ENCODE data around the gene ACOX2.
A peak's percentile ranks its signal among the peaks of the same experiment; 100 is the strongest.

ACOX2 gene

DNA sequence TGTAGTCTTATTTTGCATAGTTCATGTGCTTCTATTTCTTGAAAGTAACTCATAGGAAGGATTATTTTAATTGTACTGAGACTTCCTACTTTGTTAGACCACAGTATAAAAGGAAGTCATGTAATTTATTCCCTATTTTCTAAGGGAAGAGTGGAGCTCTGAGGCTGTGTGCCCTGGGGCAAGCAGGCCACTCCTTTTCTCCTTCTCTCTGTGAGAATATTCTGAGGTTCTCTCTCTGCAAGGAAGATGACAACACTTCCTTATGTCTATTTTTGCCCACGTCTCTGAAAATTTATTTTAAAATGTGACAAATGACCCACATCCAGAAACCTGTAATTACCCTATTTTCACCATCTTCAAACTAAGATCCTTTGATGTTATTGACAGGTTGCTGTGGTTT, 34.1 kb downstream of the ACOX2 start:
- DNase-seq, result no peak

DNA sequence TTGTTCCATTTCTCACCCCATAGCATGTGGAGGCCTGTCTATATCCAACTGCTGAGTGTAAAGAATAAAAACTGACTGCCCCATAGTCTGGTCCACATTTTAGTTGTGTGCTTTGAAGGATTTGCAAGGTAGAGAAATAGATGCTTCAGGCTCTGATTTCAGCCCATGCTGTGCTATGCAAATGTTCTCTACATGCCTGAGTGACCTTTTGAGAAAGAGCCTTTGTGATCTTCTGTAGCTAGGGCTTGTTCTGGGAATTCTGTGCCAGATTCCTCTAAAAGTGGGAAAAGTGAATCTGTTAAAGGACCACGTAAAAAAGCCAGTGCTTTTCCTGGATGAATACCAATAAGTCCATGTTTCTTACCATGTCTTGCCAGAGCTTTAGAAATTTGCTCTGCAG, 39.9 kb downstream of the ACOX2 start:
- no peak for DNase-seq

DNA sequence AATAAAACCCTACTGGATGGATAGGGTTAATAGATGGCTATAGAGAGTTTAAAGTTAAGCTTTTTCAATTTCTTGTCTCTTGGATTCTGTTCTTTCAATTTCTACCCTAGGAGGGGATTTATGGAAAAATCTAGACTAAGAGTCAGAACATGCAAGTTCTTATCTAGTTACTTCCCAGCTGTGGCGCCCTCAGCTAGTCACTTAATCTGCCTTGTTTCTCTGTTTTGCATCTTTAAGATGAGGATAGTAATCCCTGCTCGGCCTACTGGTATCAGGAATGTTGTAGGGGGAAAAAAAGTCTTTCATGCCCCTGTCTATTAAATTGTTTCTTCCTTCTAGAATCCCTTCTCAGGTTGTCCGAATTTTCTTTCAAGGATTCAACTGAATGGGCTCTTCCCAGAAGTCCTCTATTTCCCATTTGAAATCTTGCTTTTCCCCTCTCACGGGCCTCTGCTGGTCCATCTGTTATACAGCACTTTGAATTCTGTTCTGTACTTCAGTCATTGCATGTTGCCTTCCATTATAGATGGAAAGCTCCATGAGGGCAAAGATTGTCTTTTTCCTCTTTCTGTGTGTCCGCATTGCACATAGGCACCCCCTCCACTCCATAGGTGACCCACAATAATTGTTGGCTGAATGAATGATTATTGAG, 40.7 kb downstream of the ACOX2 start:
- DNase-seq, result no peak

DNA sequence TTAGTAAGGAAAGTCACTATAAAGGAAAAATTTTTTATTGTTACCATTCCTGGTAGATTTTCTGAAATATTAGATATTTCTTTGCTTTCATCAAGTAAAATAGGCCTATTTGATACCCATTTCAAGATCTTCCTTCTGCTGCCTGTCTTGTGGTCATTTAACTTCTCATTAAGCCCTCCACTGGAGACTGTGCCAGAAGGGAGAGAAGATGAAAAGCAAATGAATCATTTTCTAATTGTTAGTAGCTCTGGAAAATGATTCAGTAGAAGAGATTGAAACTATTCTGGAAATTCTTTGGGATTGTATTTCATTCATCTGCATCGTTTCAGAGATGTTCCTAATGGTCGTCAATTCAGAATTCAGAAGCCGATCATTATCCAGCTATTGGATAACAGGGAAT, 41.9 kb downstream of the ACOX2 start:
- no peak for DNase-seq

DNA sequence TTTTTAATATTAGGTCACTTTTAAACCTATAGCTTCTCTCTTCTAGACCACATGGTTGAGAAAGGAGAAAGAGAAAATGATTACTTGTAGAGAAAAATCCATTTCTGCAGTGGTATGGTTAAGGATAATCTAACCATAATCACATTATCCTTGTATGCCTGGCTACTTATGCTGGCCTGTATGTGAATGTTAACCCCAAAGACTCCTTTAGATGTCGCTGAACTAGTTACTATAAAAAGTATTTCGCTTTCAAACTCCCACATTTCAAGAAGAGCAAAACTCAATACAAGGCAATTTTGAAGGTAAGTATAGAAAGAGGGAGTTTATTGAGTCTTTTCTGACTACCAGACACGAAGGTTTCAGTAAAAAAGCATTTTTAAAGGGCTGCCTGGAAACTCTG, 42.9 kb downstream of the ACOX2 start:
- DNase-seq, result no peak

DNA sequence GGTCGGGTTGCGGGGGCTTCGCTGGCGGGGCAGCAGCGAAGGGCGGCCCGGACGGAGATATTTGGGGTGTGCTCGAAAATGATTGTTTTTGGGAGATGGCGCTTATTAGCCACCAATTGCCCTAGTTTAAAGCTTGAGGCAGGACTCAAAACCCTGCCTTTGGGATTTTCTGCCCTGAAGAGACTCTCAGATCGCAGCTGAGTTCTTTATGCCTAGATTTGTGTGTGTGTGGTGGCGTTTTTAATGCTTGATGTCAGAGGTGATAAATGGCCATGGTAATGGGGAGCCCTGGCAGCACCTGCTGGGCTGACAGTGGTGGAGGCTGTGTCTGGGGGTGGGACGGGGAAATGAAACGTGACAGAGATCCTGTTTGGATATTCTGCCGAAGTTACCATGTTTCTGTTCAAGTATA, 44.5 kb downstream of the ACOX2 start:
- DNase-seq, result peak; percentile 27

DNA sequence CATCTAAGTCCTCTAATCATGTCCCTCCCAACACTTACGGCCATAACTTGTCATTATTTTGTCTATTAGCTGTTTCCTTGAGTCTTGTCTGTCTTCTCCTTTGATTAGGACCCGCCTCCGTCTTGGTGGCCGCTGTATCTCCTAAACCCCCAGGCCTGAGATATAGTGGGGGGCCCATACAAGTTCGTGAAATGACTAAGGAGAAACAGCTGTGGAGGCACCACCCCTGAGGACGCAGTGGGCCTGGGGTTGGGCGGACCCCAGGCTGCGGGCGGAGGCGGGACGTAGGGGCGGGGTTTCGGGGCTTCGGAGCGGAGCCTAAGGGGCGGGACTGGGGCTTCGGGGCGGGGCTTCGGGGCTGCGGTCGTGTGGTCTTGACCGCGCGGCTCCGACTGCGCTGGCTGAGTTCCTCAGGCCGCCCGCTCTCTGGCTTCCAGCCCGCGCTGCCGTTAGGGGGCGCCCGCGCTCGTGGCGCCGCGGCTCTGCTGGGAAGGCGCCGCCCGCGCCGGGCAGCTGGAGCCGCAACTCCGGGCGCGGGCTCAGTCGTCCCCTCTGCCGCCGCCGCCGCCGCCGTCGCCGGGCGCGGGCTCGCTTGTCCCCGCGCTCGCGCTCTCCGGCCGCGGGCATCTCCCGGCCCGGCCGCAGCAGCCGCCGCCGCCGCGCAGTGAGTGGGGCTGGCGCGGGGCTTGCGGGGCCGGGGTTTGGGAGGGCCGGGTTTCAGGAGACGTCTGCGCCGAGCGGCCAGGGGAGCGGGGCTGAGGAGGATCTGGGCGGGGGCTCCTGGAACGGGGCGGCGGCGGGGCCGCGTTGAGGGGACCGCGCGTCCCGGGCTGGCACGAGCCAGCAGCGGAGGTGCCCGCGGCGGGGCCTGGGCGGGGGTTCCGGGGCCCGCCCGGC, 45.2 kb downstream of the ACOX2 start, which contains the start of gene KCTD6:
TSS of gene KCTD6 (plus strand) at position 591 of the 897 bp plus-strand sequence. CDS start 6,660 bp downstream, outside the sequence.
- DNase-seq, result peak; percentile 93

DNA sequence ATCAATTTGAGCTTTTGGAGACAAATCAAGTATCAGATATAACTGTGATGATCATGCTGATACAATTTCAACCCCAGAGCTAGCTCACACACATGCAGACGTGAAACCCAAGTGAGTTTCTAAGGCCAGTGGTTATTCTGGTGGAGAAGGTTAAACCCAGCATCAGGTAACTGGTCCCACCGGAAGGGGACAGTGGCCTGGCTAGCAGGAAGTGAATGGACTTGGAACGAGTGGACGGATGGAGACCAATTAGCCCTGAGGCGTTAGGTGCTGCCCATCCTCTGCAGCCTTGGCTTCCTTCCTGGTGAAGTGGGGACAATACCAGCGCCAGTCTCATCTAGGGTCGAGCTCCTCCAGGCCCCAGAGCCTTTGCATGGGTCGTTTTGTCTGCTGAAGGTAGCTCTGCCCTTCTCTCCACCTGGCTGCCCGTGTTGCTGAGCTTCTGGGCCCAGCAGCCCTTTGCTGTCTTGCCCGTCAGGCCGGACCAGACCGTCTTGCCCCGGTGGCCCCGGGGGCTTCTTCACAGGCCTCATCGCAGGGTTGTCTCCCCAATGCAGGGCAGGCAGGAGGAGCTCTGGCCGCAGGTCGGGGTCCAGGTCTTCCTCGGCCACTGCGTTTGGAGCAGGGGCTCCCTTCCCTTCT, 46.0 kb downstream of the ACOX2 start:
- DNase-seq, result no peak

DNA sequence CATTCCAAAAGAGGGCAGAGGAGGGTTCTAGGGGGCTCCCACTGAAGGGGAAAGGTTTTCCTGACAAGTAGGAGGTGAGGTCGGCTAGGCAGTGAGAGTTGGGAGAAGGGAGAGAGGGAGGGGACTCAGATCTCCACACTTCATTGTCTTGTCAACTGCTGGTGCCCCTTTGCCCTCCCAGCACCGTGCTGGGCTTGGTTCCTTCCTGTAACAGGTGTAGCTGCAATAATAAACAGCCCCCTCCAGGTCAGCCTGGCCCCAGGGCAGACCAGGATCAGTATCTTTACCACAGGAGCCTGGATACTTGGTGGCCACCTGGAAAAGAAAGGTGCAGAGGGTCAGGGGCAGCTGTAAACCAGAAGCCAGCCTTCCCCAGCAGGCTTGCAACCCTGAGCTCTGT, 48.0 kb downstream of the ACOX2 start:
- no peak for DNase-seq

DNA sequence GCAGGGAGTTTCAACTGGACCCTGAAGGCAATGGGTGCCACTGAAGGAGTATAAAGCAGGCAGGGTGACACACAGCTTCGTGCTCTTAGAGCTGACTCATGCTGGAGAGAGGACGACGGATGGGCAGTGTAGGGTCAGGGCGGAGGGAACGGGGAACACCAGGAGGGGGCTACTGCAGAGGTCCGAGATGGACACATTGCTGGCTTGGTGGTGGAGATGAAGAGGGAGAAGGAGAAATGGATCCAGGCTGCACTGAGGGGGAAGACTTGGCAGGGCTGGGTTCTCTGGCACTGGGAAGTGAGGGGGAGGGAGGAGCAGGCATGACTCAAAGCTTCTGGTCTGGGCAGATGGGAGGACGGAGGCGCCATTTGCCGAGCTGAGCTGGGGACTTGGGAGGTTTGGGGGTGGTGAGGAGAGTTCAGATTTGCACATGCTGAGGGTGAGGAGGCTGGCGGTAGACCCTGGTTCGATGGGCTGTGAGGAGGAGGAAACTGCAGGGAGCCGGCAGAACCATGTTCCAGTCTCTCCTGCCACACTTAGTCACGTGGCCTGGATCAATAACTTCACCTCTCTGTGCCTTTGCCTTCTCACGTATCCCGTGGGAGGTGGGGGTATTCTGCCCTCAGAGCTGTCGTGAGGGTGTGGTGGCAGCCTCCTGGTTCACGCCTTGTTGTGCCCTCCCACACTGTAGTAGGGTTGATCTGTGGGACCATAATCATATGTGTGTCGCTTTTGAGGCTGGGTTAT, 49.7 kb downstream of the ACOX2 start:
- DNase-seq, result no peak

DNA sequence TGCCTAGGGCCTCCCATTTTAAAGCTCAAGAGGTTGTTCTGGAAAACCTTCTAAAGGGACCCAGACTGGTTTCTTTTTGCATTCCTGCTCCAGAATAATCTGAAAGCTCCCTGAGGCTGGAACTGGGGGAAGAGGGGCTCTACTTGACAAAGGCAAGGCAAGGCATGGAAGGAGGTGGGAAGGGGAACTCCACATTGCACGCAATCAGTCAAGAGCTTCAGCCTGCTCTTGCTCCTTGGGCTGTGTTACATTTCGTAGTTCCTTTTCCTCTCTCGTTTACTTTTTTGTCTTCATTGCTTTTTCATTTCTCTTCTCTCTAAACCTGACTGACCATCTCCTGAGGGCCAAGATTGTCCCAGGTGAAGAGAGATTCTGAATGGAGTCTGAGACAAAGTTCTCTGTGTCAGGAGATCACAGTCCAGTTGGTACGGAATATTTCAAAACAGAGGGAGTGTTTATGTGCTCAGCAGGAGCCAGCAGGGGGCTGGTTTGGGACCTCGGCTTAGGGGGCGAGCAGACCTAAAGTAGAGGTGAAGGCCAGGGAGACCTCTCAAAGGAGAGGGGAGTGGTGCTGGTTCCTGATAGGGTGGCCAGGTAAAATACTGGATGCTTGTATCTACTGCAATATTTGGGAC, 51.1 kb downstream of the ACOX2 start:
- no peak for DNase-seq

DNA sequence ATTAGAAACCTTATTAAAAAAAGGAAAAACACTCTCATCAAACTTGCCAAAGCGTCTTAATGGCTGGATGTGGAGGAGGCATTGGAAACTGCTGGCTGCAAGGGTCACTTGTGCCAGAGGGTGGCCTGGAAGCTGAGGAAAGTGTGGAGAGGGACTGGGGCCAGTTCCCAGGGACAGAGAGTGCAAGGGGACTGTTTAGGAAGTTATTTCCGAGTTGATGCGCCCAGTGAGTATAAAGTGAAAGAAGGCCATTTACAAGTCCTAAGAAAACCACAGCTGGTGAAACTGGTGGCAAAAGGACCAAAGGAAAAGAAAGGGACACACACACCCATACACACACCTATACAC, 52.3 kb downstream of the ACOX2 start:
- no peak for DNase-seq

DNA sequence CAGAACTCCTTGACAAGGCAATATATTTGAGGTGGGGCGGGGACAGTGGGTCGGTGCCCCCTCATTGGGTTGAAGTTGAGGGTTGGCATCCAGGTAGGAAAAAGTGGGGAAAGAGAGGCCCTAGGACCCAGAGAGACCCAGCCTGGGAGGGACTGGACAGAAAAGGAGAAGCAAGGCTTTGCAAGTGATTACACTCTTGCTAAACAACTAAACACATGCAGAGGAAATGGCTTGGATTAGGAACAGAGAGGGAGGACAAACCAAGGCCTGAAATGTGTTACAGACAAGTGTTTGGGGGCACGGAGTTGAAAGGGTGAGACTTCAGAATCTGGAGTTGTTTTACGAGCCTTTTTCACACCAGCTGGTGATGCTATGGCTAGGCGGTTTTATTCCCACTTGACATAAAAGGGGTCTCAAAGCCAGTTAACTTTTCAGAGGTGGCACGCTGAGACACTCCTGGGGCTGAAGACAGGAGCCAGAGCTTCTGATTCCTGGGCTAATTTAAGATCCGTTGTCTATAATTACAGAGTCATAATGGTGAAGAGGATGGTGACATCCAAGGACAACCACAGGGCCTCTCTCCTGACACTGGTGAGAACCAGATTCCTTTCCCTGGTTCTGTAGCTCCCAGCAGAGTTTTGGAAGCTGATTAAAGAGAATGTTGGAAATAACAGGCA, 52.8 kb downstream of the ACOX2 start:
- DNase-seq, result no peak

DNA sequence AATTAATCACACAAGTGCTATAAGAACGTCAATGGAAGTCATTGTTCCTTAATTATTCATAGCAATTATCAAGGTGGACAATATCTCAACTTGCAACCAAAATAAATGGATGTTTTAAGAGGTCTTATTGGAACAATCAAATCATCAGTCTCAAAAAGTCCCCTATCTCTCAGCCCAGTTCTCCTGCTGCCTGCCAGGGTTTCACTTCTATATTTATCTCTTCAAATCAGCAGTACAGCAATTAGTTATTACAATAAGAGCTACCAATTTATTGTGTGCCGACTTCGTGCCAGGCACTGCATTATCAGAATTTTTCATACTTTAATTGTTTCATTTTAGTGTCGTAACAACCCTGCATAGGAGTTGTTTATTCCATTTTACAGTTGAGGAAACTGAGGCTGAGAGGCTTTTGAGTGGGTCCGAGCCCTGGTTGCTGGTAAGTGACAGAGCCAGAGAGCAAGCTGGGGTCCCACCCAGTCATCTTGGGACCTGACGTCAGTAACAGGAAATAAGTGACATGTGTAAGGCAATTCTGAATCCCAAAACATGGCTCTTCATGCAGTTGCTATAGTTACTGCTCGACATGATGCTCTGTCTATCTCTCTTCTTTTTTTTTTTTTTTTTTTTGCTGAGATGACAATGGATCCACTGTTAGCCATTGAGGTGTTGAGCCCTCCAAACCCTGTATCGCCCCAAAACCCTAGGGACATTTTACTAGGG, 53.9 kb downstream of the ACOX2 start:
- DNase-seq, result no peak

DNA sequence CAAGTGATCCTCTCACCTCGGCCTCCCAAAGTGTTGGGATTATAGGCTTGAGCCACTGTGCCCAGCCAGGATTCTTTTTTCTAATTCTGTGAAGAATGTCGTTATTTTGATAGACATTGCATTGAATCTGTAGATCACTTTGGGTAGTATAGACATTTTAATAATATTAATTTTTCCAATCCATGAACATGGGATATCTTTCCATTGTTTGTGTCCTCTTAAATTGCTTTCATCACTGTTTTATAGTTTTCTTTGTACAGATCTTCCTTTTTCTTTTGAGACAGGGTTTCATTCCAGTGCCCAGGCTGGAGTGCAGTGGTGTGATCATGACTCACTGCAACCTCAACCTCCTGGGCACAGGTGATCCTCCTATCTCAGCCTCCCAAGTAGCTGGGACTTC, 56.7 kb downstream of the ACOX2 start:
- DNase-seq, result no peak

DNA sequence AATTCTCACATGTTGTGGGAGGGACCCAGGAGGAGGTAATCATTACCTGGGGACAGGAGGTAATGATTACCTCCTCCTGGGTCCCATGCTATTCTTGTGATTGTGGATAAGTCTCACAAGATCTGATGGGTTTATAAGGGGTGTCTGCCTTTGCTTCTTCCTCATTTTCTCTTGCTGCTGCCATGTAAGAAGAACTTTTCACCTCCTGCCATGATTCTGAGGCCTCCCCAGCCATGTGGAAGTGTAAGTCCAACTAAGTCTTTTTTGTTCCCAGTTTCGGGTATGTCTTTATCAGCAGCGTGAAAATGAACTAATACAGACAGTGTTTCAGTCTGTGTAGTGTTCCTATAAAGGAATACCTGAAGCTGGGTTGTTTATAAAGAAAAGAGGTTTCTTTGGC, 58.2 kb downstream of the ACOX2 start:
- no peak for DNase-seq

DNA sequence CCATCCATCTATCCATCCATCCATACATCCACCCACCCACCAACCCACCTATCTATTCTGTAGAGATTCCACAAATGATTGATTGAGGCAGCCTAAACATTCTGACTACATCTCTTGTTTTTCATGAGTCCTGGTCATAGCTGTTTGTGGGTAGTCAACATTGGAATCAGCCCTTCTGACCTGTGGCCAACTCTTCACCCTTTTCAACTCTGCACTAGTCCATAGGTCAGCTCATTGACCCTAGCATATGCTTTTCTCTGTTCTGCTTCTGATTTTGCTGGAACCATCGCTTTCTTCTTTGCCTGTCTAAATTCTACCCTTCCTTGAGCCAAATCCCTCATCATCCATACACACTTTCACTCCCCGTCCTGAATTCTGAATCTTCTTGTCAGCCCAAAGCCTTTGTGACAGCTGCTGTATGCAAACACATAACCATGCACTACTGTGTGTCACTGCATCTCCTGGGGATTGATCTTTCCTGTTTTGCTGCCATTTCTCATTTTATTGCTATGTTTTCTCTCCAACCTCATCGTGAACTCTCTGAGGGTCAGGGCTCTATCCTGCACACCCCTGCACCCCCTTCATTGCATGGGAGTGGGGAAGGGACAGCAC, 61.9 kb downstream of the ACOX2 start:
- DNase-seq, result no peak

DNA sequence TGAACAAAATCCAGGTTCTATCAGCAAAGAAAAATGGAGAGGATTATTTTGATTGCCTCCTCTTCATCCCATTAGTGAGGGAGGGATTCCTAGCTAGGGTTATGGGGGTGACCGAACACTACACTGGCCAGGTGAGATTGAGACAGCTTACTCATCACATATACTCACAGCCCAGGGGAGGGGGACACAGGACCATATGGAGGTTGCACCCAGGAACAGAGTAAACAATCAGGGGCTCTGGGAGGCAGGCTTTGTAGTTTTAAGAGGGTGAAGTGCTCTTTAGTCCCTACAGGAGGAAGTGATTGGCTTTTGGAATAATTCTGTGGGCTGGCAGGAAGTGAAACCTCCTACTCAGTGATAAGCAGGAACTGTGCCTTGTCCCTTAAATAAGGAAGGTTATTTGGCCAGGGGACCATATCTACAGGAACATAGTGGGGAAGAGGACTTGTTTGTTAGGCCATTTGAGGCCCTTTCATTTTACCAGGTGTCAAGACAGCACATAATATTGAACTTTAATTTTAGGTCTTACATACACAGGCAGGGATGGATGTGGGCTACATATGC, 62.6 kb downstream of the ACOX2 start:
- no peak for DNase-seq

DNA sequence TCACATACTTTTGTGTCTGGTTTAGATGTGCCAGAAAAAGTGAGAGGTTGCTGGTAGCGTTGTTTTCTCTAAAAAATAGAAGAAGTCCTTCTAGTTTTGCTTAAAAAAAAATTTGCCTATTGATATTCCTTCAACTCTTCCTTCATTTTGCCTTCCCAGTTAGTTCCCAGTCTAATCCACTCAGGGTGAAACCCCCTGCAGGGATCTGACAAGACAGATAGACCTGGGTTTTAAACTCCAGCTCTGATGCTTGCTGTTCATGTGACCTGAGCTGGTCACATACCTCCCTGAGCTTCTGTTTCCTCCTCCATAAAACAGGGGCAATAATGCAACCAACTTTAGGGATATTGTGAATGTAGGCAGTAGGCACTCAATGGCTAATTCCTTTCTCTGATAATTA, 63.7 kb downstream of the ACOX2 start:
- DNase-seq, result no peak

DNA sequence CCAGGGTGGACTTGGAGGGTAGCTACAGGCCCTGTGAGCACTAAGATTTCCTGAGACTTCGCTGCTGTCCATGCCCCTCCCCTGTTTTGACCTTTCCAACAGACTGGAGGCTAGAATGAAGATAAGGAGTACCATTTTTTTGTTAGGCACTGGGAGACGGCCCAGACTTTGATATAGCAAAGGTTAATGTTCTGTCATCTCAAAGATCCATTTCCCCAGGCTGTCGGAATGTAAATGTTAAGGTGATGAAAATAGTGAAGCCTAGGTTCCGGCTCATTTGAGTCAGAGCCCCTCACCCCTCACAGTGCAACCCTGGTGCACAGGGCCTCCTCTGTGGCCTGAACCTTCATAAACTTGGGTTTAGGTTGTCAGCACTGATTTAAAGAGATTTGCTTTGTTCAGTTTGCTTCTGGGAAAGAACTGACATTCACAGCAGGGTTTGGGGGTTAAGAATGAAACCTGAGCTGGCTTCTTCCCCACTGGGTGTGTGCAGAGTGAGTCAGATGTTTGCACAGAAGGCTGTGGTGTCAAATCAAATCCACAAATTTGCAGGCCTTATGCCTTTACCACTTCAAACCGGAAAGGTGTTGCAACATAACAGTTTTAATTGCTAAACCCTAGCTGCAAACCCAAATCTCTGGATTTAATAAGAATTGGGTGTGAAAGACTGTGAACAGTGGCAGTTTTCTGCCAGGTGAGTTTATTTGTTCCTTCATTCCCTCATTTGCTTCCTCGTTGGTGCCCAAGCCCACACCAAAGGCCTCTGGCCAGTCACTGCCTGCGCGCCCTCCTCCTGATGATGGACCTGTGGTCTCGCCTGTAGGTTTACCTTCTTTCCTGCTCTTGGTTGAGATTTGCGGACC, 65.7 kb downstream of the ACOX2 start:
- DNase-seq, result peak; percentile 52
